ENCODE results near the gene IGF2. TPM values are rescaled to one million over a fixed set of nuclear protein-coding genes. Genes with fewer than 3 reads are reported as not detected.

IGF2 gene
- total RNA-seq, 1 donor from 2014 or later: 8.8 TPM

GRCh38 chr11:2136209-2136951 is 2.8 kb downstream of the IGF2 start:
- DNase-seq (no peak), ATAC-seq (no peak)
- H3K27ac ChIP-seq: no peak overlapping the region
- no peaks in the 10 kb centered on the region for H3K9me3 ChIP-seq
- peaks cover 64% of the 10 kb centered on the region for H3K27me3 ChIP-seq
- no peak overlapping the region for H3K4me3 ChIP-seq
- intact Hi-C loops (cut with DNase I): no loop called here
- no peaks in the 10 kb centered on the region for H3K36me3 ChIP-seq
- peaks cover 7% of the 10 kb centered on the region for H3K4me1 ChIP-seq
- no peak for TF ChIP-seq CTCF (IDR thresholded peaks at IDR 0.05)

- no peak for ATAC-seq
- Histone ChIP-seq H3K4me1 (peaks cover 7% of the 10 kb centered on the region), H3K36me3 (no peaks in the 10 kb centered on the region), H3K27ac (no peak overlapping the region), H3K9me3 (no peaks in the 10 kb centered on the region), H3K27me3 (peaks cover 57% of the 10 kb centered on the region), H3K4me3 (no peak overlapping the region)
- DNase-seq: no peak
- intact Hi-C loops (cut with DNase I): no loop called here
- TF ChIP-seq CTCF (IDR thresholded peaks at IDR 0.05): no peak
Observed at GRCh38 chr11:2135648-2136201, 3.5 kb downstream of the IGF2 start.

- intact Hi-C loops (cut with DNase I): no loop called here
- Histone ChIP-seq H3K9me3 (no peaks in the 10 kb centered on the region), H3K27ac (no peak overlapping the region), H3K4me3 (no peak overlapping the region), H3K36me3 (no peaks in the 10 kb centered on the region), H3K27me3 (peaks cover 51% of the 10 kb centered on the region), H3K4me1 (peaks cover 7% of the 10 kb centered on the region)
- DNase-seq (no peak), ATAC-seq (no peak)
- no peak for TF ChIP-seq CTCF (IDR thresholded peaks at IDR 0.05)
Observed at GRCh38 chr11:2135018-2135569, 4.1 kb downstream of the IGF2 start.

- peaks cover 44% of the 10 kb centered on the region for H3K27me3 ChIP-seq
- no peak overlapping the region for H3K27ac ChIP-seq
- H3K4me3 ChIP-seq: no peak overlapping the region
- no peaks in the 10 kb centered on the region for H3K36me3 ChIP-seq
- TF ChIP-seq CTCF (IDR thresholded peaks at IDR 0.05): no peak
- H3K4me1 ChIP-seq: peaks cover 7% of the 10 kb centered on the region
- ATAC-seq (no peak), DNase-seq (no peak)
- intact Hi-C loops (cut with DNase I): no loop called here
- H3K9me3 ChIP-seq: no peaks in the 10 kb centered on the region
Observed at GRCh38 chr11:2134022-2135010, 4.9 kb downstream of the IGF2 start.

DNA sequence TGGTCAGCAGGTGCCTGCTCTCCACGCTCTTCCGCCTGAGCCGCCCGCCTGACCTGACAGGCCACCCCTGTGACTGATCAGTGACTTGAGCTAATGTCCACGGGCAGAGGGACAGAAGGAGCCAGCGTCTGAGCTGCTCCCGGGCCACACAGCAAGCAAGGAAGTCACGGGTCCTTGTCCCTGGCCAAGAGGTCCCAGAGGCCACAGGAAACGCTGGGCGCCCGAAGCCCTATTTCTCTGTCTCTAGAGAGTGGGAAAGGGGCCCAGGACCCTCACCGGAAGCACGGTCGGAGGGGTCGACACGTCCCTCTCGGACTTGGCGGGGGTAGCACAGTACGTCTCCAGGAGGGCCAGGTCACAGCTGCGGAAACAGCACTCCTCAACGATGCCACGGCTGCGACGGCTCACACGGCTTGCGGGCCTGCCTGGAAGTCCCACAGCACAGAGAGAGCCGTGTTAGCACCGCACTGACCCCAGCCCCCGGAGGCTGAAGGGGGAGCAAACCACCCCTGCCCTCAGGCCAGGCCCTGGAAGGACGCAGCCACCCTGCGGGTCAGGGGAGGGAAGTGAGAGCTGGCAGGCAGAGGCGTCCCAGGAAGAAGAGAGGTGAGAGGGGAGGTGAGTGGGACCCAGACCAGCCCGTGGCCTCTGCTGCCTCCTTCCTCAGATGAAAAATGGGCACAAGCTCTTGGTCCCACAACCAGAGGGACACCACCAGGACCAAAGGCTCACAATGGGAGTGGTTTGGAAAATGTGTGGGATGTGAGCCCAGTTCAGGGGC is 5.8 kb downstream of the IGF2 start:
- DNase-seq (no peak), ATAC-seq (no peak)
- Histone ChIP-seq H3K27ac (no peak overlapping the region), H3K4me1 (peaks cover 7% of the 10 kb centered on the region), H3K4me3 (no peak overlapping the region), H3K36me3 (no peaks in the 10 kb centered on the region), H3K27me3 (peaks cover 44% of the 10 kb centered on the region), H3K9me3 (no peaks in the 10 kb centered on the region)
- intact Hi-C loops (cut with DNase I): no loop called here
- no peak for TF ChIP-seq CTCF (IDR thresholded peaks at IDR 0.05)
